C1 segment of cervical spinal cord (tissue), 14 donors: Measurements from ENCODE around the gene ABHD6.

ENCODE experiments used
- DNase-seq, 14 donors: peaks; one replicate each; lab custom pipeline; 2025; lab: John Stamatoyannopoulos, UW

Gene ABHD6

DNA sequence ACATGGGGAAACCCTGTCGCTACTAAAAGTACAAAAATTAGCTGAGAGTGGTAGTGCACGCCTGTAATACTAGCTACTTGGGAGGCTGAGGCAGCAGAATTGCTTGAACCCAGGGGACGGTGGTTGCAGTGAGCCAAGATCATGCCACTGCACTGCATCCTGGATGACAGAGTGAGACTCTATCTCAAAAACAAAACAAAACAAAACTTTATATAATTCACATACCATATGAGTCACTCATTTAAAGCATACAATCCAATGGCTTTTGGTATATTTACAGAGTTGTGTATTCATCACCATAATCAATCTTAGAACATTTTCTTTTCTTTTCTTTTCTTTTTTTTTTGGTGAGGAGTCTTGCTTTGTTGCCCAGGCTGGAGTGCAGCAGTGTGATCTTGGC lies 103.8 kb downstream of the ABHD6 start:
- no peak for DNase-seq

DNA sequence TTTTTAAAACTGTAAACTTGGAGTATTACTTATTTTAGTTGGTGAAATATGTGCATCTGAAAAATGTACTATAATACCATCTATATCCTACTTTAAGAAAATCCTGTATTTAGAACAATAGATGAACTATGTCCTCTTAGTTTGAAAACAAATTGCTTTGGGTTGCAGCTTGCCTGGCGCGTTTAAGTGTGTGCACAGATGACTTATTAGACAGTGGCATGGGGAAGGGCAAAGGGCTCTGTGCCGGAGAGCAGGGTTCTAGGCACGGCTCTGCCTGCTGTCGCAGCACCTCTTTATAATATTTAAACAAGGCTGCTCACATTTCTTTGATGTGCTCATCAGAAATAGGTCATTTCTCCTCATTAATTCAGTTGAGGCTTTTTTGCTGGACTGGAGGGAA lies 105.1 kb downstream of the ABHD6 start:
- peak in 2 of 14 donors; percentile 9 to 20 for DNase-seq
